OCI-LY7 (cell line): Measurements from ENCODE around the gene FAM241A.

Source experiments
- EZH2phosphoT487 ChIP-seq: fragments of 200-600 bp; sonication (generic); IDR thresholded peaks from 2 replicates; pipeline ENCODE4 v1.6.1; 2018; ENCODE audit warnings: low read depth, borderline replicate concordance, mild to moderate bottlenecking, mixed run types, antibody characterized with exemption, low read length, moderate library complexity, mixed read lengths
- TF ChIP-seq, protein P1 (sequence below): fragments of 200-600 bp; sonication (generic); conservative IDR thresholded peaks from 2 replicates; pipeline ENCODE4 v1.5.1; 2014; ENCODE audit warnings: mild to moderate bottlenecking, antibody characterized with exemption, low read length, moderate library complexity, mixed read lengths

DNA sequence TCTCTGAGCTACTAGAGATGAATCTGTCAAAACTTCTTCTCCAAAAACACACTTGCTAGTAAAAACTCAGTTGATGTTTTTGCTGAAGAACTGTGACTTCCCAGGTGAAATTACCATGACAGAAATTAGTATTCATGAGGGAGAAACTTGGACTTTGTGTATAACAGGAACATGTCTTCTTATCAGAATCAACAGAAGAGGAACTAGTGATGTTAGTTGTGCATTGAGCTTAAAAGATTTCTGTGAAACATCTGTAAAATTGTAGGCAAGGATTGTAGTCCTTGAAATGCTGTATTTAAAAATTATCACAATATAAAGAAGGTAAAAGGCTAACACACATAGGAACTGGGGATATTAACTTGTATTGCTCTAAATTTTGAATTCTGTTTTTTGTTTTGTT lies 11.3 kb downstream of the FAM241A start:
- TF ChIP-seq, protein P1, sequence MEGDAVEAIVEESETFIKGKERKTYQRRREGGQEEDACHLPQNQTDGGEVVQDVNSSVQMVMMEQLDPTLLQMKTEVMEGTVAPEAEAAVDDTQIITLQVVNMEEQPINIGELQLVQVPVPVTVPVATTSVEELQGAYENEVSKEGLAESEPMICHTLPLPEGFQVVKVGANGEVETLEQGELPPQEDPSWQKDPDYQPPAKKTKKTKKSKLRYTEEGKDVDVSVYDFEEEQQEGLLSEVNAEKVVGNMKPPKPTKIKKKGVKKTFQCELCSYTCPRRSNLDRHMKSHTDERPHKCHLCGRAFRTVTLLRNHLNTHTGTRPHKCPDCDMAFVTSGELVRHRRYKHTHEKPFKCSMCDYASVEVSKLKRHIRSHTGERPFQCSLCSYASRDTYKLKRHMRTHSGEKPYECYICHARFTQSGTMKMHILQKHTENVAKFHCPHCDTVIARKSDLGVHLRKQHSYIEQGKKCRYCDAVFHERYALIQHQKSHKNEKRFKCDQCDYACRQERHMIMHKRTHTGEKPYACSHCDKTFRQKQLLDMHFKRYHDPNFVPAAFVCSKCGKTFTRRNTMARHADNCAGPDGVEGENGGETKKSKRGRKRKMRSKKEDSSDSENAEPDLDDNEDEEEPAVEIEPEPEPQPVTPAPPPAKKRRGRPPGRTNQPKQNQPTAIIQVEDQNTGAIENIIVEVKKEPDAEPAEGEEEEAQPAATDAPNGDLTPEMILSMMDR = no peak
- TF ChIP-seq EZH2phosphoT487 = no peak
